GM18507 (cell line): ENCODE measurements around the gene TBC1D21.

Source experiments
- DNase-seq: peaks from one replicate; pipeline ENCODE4 v3.0.0; 2011; ENCODE audit warnings: low read depth; ENCODE audit not compliant: insufficient read length; ENCODE audit errors: extremely low spot score
- FAIRE-seq: peaks from 2 replicates; lab custom pipeline; 2011; peaks lifted over from hg19 to GRCh38; lab: Jason Lieb, UNC

Gene TBC1D21

DNA sequence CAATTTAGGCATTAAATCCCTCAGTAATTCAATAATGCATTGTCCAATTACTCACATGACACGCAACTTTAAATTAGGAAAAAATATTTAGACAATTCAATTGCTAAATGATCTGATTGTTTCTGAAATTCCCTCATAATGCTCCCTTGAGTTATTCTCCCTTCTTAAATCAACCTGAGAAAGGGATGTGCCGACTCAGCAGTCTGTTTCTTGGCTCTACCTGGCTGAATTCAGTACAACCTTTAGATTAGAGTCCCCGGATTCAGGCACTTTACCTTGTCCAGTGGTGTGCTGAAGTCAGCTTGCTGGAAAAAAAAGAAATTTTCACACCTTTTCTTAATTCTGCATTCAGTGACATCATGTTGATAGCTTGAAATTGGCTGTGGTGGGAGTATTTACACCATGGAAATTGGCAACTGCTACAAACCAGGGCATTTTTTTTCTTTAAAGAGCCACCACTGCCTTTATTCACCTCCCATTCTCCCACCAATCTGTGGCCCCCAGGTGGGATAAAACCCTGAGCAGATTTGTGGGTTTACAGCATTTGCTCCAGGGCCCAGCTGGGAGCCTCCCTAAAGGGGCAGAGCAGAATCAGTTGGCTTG, 32.0 kb downstream of the TBC1D21 start:
- FAIRE-seq (no peak), DNase-seq (no peak)

DNA sequence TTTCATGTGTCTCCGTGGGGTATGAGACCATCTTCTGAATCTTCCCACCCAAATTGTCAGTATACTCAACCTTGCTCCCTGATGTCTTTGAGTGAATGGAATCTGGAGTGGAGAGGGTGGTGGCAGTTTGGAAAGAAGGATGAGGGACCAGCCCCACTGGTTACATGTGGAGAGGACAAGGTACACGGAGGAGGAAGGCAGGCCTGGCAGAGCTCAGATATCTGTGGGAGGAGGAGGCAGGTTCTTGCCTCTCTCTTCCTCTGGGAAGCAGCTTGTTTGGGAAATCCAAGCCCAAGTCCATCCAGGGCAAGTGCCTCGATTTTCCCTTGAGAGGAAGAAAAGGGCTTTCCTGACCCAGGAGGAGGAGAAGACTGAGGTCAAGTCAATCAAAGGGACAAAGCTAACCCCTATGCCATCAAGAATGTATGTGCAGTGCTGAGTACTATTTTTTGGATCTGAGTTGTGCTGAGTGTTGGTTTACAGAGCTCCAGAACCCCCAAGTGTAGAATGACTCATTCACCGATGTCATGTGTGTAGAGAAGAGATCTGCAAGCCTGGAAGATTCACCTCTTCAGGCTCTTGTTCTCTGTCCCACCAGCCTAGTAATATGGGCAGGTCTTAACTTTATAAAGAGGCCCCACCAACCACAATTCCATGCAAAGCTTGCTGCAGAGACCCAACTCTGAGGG, 33.1 kb downstream of the TBC1D21 start:
- DNase-seq (no peak), FAIRE-seq (no peak)

DNA sequence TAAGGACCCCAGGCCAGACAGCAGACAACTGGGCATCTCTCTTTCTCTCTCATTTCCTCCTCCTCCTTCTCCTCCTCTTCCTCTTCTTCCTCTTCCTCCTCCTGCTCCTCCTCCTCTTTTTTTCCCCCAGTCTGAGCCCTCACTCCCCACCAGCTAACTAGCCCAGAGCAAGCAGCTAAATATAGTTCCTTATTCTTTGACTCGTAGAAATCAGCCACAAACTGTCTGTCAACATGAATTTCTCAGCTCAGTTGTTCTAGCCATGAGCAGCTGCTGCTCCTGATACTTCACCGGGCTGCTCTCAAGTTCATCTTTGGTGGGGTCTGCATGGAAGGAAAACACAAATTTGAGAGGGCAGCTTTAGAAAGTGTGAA, 33.7 kb downstream of the TBC1D21 start:
- DNase-seq: no peak
- FAIRE-seq: no peak

DNA sequence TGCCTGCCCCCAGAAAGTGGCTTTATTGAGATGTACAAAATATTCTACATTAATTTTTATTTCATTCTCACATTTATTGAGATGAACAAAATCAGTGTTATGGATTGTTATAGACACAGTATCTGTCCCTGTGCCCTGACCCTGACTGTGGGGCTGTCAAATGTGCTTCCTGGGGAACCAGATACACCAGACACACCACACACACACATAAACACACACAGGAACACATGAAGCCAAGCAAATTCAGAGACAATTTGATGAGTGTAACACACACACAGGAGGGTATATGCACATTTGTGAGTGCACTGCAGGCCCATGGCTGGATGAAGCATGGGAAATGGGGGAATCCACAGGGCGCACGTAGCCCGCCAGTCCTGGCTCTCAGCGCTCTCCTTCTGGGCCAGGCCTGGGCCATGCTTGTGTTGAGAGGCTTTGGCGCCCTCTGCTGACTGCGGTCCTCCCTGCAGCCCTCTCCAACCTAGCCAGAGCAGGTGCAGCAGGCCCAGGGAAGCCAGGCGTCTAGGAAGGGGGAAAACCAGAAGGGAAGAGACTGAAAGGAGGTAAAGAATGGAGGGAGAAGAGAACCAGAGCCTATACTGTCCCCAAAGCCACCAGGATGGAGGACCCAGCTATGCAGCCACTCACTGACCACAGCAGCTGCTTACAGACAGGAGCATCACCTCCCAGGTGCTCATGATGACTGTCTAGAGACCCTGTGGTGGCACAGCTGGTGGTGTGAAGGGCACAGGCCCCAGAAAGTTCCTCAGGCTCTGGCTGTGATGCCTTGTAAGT, 34.9 kb downstream of the TBC1D21 start:
- DNase-seq: peak; percentile 55
- peak; percentile 77 for FAIRE-seq

DNA sequence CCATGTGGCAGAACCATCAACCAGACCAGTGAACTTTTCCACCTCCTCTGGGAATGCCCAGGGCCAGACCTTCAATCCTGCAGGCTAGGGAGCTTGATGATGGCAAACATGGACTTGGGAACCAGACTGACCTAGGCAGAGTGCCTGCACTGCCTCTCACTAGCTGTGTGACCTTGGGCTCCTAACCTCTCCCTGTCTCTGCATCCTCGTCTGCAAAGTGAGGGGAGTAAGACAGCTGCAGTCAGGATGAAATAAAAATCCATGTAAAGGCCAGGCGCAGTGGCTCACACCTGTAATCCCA, 35.4 kb downstream of the TBC1D21 start:
- no peak for DNase-seq
- no peak for FAIRE-seq

DNA sequence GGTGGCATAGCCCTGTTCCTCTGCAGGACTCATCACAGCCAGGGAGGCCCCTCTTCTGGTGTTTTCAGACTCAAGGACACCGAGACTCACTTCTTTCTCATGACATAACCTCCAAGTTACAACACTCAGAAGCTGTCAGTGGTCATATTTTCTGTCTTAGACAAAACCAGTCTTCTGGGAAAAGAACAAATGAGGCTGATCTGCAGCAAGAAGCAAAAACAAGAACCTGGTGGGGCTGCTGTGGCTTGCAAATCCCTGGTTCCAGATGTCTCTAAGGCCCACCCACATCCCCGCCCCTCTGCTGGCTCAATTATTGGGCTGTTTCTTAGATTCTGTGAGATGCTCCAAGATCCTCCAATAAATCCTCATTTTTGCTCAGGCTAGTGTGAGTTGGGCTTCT, 36.3 kb downstream of the TBC1D21 start:
- FAIRE-seq: no peak
- DNase-seq: no peak

DNA sequence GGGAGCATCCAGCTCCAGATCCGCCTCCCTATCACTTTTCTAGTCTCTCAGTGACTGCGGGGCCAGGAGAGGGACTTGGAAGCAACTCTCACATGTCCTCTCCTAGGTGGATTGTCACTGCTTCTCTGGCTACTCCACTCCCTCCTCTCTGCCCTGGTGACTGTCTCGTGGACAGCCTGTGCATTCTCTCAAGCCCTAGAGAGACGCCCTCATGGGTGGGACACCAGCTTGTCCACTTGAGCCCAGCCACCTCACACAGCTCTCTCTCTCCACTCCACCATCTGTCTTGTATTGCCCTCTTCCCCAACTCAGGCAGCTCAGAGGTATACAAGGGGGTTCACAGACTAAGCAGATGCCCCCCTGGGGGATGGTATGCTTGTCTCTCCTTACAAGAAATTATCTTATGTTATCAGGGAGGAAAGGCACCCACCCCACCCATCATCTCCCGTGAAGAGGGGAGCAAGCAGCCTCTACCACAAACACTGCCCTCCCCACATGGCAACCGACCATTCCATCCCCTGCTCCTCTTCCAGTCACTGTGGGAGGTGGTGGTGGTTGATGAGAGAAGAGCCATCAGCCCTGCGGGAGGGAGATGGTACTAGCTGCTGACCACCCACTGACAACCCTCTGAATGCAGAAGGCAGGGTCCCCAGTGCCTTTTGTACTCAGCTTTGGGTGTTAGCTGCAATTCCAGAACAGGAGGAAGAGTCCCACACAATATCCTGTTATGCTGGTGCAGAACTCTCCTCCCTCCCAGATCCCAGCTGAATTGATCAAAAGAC, 37.3 kb downstream of the TBC1D21 start:
- FAIRE-seq (no peak), DNase-seq (no peak)

DNA sequence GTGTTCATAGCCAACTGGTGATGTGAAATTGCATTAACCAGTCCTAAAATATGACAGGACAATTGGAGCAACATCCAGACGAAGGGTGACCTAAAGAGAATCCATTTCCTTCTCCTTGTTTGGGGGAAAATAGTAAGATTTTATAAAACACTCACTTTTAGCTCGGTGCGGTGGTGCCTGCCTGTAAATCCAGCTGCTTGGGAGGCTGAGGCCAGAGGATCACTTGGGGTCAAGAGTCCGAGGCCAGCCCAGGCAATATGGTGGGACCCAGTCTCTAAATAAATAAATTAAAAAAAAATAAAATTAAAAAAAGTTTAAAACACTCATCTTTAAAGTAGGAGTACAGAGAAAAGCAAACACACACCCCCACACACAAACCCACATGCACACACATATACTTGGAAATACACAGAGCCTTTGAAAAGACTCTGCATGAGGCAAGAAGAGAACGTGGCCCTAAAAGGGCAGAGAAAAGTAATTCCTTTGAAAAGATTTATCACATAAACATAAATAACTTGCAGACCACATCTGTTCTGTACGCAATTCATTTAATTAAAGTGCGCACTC, 38.7 kb downstream of the TBC1D21 start:
- FAIRE-seq (no peak), DNase-seq (no peak)

DNA sequence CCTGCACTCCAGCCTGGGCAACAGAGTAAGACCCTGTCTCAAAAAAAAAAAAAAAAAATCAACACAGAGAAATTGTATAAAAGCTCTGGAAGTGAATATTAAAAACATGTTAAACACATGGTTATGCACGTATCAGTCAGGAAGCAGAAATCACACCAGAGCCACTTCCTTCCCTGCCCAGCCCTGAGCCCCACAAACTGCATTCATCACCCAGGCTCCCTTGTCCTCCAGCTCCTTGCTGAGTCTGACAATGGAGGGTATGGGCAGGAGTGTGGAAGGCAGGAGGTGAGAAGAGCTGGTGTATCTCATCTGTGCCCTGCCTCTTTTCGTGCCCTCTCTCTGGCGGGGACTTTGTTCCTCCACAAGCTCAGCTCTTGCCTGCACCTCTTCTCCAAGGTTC, 40.8 kb downstream of the TBC1D21 start:
- DNase-seq: no peak
- no peak for FAIRE-seq

DNA sequence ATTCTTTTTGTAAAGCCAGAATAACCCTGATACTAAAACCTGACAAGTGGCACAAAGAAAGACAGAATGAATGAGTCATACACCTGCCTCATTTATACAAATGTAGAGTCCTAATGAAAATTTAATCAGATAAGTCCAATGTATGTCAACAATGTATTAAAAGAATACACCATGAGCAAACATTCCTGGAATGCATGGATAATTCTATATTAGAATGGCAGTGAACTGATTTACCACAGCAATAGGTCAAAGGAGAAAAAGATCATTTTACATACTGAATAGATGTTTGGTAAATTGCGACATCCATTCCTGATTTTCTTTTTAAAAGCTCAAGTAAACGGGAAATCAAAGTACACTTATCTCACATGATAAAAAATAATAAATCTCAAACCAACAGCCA, 41.7 kb downstream of the TBC1D21 start:
- DNase-seq (no peak), FAIRE-seq (no peak)

DNA sequence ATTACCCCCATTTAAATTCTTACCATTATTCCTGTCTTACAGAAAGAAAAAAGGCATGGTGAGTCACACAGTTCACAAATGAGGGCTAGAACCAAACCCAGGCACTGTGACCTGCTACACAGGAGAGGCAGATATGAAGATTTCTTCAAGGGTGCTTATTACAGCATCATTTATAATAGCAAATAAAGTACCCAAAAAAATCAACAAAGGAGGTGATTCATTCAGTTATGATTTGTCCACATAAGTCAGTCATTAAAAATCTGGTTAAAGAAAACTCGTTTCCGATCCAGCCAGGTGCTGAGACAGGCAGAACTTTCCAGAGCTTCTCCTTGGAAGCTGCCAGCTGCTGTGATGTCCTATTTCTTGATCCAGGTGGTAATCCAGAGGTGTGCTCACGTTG, 45.4 kb downstream of the TBC1D21 start:
- DNase-seq (no peak), FAIRE-seq (no peak)

DNA sequence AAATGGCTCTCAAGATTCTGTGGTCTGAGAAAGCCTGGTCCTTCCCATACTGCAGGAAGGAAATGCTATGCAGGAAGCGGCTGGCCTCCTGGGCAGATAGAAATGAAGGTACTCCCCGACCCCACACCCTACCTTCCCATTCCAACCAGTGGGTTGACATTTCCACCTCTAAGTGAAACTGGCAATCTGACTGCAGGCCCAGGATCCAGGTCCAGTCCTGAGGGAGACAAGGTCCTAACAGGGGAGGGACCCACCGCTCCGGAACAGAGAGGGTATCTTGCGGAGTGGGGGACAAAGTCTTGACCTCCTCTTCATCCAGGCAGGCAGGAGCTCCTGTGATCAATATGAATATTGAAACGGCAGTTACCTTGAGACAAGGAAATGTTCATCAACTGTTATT, 46.3 kb downstream of the TBC1D21 start:
- no peak for FAIRE-seq
- no peak for DNase-seq

DNA sequence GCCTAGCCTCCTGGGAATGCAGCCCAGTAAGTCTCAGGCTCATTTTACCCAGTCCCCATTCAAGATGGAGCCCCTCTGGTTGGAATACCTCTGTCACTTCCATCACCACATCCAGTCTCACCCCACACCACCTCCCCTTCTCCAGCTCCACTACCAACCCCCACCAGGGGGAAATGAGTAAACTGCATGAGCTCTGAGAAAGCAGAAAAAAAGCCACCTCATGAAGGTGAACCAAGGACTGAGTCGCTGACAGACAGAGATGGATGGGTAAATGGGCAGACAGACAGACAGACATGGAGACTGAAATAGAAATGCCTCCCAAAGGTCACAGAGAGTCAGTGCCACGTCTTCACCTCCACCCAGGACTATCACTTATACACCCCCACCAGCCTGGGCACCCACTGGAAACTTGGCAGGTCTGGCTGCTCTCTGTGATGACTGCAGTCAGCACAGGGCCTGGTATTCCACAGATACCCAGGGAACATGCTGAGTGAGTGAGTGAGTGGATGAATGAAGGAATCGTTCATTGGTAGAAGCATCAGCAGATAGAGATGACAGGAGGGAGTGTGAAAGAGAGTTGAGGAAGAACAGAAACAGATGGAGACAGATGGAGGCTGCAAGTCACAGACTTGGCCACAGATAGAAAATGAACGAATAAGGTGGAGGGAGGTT, 48.0 kb downstream of the TBC1D21 start:
- DNase-seq (no peak), FAIRE-seq (no peak)

DNA sequence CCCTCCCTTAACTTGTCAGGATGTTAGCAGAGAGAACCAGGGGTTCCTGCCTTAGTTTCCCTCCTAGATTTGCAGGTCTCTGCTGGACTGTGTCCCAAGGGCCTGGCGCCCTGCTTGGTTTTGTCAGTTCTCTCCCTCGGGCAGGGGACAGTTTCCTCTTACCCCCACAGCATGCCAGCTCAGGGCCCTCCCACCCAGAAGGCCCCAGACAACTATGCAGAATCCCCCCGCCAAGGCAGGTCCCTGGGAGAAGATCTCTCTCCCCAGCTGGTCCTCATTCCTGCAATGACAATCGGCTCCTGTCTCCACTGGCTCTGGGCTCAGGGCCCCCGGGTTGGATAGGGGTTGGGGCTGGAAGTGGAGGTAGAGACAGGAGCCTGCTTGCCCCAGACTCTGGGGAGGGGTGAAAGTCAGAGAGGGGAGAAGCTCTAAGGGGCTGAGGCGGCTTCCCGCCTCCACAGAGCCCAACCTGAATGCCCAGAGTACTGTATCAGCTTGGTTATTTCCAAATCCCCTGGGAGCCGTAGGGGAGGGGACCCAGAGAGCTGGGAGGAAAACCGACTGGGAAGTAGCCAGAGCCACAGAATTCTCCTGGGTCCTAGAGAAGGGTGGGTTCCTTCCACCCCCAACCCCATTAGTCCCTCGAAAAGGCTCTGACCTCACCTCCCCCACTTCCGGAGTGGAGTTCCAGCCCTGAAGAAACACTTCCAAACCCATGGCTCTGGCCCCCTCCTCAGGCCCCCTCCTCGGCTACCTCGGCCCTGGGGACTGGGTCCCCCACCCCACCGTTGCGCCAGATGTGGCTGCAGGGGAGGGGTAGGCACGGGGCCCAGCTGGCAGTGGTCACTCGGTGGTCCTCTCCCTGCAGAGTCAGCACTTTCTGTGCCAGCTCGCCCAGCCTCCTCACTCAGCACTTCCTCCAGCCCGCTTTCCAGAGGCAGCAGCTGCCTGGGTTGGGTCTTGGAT, 49.1 kb downstream of the TBC1D21 start:
- FAIRE-seq: no peak

DNA sequence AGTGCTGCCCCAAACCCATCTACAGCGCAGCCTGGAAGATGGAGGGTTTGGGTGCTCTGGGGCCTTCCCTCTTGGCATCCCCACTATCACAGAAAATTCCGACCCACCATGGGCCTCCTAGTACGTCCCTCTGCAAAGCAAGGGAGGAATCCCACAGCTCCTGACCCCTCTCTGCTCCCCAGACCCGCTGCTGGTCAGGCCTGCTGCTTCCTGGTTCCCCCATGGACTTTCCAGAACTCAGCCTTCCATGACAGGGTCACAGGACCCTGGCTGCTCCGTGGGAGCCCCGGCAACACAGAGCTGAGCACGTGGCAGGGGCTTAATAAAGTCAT, 49.8 kb downstream of the TBC1D21 start:
- no peak for FAIRE-seq
- no peak for DNase-seq

More for the DNA sequence above, 49.1 kb downstream of the TBC1D21 start:
- DNase-seq: no peak

DNA sequence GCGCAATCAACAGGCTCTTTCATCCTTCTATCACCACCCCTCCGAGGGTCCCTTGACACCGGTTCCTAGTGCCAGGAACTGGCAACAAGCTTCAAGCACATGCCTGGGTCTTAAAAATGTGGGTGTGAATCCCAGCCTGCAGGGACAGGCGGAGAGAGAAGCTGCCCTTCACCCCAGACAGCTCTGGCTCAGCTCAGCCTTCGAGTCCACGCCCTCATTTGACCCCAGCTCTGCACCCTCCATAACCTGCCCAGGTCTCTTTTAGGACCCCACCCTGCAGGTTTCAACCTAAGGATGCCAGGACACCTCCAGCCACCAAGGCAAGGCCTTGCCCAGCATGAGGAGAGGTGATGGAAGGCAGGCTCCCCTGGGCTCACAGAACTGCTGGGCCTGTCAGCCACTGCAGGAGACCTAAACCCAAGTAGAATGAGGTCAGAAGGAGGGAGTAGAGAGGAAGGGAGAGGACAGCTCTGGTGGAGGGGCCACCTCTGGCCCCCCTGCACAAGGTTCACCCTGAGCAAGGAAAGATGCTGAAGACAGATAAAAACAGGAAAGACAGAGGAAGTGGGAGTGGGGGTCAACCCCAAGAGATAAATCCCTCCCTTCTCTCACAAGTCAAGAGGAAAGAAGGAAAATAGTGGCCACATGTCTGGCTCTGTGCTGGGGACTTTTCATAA, 50.3 kb downstream of the TBC1D21 start:
- no peak for DNase-seq
- FAIRE-seq: no peak

DNA sequence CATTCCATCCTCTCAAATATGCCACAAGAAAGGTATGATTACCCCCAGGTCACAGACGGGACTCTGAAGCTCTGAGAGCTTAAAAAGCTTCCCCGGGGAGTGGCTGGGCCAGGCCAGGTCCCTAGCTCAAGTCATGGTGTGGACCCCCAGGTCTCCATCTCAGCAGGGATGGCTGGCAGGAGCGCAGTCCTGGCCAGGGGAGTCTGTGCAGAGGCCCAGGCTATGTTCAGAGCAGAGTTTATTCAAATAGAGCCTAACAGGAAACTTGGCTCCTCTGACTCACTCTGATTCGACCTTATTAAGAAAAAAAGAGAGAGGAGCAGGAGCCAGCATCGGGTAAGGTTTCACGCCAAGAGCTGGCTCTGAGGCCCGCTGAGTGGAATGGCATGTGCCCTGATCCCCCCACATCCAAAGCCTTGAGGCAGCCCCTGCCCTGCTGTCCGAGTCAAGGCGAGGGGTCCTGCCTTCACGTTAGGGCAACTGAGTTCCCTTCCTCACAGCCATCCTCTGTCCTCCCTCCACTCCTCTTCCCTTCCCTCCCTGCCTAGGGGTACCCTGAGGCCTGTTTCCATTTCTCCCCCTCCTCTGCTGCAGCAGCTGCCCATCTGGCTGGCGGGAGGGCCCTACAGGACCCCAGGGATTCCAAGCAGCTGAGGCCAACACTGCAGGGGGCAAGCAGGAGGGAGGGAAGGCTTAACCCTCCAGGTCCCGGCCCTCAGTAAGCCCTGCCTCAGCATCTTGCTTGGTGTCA, 51.0 kb downstream of the TBC1D21 start:
- no peak for DNase-seq
- FAIRE-seq: no peak
